HEK293T (cell line): ENCODE results near the gene COPS7A.

Experiments
- BHLHE40 ChIP-seq: fragments of 450-650 bp; IDR thresholded peaks from 2 replicates; pipeline ENCODE4 v1.6.1; 2016; ENCODE audit warnings: mild to moderate bottlenecking, moderate library complexity, borderline replicate concordance
- FOXA1 ChIP-seq: fragments of 450-650 bp; IDR thresholded peaks from 2 replicates; pipeline ENCODE4 v1.6.1; 2016; ENCODE audit warnings: mild to moderate bottlenecking
- FOXM1 ChIP-seq: fragments of 450-650 bp; IDR thresholded peaks from 2 replicates; pipeline ENCODE4 v1.6.1; 2017; ENCODE audit warnings: mild to moderate bottlenecking, borderline replicate concordance
- NFRKB ChIP-seq: fragments of 450-650 bp; IDR thresholded peaks from 2 replicates; pipeline ENCODE4 v1.6.1; 2016; ENCODE audit warnings: mild to moderate bottlenecking, moderate library complexity
- SUZ12 ChIP-seq: fragments of 450-650 bp; IDR thresholded peaks from 2 replicates; pipeline ENCODE4 v1.6.1; 2016; ENCODE audit warnings: mild to moderate bottlenecking
- TARDBP ChIP-seq: fragments of 450-650 bp; IDR thresholded peaks from 2 replicates; pipeline ENCODE4 v1.6.1; 2016

- TF ChIP-seq TARDBP (no peak), FOXM1 (no peak), FOXA1 (no peak), SUZ12 (no peak), BHLHE40 (no peak), NFRKB (no peak)
These were observed 38.0 kb upstream of the COPS7A start for GRCh38 chr12:6685814-6686213.
